Coronary artery (tissue), 2 donors: ENCODE measurements around the gene BTBD9.

ENCODE experiments used
- DNase-seq: peaks from one replicate; pipeline ENCODE4 v3.0.0-alpha.2; 2017; ENCODE audit warnings: low spot score
- H3K27ac ChIP-seq, 2 donors: fragments of 200-600 bp; sonication (generic); one replicate each; pipeline ENCODE4 v1.5.1; 2016 to 2019
- H3K4me3 ChIP-seq: fragments of 200-600 bp; sonication (generic); 2 replicates; pipeline ENCODE4 v1.5.1; 2016; ENCODE audit warnings: mild to moderate bottlenecking, moderate library complexity
- TF ChIP-seq, protein P1 (sequence below): fragments of 200-600 bp; sonication (generic); IDR thresholded peaks from one replicate; pipeline ENCODE4 v1.5.1; 2019; ENCODE audit warnings: antibody characterized with exemption

The BTBD9 gene

DNA sequence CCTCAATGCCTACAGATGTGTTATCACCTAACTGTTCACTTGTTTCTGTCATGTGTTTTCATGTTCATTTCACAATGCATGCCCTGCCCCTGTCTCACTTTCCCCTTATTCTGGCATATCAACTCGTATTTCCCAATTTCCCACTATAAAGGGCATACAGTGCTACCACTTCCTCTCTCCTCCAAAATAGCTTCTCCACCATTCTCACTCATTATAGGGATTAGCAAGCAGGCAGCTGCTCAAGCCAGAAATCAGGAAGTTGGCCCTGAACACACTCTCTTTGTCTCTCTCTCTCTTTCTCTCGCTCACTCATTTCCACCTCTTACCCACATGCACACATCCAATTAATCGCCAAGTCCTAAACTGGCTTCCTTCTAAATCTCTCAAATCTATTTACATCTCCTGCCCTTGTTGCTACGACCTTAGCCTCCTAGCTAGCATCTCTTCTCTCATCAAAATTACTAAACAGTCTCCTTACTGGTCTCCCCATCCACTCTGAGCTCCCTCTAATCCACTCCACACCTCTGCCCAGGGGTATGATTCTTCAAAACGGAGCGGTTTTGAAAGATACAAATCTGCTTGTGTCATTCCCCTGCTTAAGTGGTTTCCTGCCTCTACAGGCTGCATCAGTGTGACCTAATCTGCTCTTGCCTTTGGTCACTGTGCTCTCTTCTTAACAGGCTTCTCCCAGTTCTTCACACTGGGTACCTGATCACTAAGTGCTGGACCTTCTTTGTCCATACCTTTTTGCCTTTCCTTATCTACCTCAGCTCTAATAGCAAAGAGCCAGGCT lies 196.2 kb downstream of the BTBD9 start:
- Histone ChIP-seq H3K4me3 (no peak overlapping the region), H3K27ac (no peak overlapping the region)
- no peak for DNase-seq
- TF ChIP-seq, protein P1, sequence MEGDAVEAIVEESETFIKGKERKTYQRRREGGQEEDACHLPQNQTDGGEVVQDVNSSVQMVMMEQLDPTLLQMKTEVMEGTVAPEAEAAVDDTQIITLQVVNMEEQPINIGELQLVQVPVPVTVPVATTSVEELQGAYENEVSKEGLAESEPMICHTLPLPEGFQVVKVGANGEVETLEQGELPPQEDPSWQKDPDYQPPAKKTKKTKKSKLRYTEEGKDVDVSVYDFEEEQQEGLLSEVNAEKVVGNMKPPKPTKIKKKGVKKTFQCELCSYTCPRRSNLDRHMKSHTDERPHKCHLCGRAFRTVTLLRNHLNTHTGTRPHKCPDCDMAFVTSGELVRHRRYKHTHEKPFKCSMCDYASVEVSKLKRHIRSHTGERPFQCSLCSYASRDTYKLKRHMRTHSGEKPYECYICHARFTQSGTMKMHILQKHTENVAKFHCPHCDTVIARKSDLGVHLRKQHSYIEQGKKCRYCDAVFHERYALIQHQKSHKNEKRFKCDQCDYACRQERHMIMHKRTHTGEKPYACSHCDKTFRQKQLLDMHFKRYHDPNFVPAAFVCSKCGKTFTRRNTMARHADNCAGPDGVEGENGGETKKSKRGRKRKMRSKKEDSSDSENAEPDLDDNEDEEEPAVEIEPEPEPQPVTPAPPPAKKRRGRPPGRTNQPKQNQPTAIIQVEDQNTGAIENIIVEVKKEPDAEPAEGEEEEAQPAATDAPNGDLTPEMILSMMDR = no peak

DNA sequence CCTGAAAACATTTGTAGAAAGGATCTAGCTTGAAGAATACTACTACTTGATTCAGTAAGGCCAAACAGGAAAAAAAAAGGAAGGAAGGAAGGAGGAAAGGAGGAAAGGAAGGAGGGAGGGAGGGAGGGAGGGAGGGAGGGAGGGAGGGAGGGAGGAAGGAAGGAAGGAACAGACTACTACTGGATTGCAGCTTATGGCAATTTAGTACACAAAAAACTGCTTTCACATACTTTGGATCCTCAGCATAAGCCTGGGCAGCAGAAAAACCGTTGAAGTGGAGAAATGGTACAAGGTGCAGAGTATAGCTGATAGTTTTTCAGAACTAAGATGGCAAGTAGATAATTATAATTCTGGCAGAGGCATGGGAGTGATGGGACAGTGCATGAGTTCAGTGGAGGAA lies 201.6 kb downstream of the BTBD9 start:
- no peak for DNase-seq
- no peak overlapping the region for H3K4me3 ChIP-seq
- H3K27ac ChIP-seq = no peak overlapping the region
- TF ChIP-seq, protein P1 = no peak

DNA sequence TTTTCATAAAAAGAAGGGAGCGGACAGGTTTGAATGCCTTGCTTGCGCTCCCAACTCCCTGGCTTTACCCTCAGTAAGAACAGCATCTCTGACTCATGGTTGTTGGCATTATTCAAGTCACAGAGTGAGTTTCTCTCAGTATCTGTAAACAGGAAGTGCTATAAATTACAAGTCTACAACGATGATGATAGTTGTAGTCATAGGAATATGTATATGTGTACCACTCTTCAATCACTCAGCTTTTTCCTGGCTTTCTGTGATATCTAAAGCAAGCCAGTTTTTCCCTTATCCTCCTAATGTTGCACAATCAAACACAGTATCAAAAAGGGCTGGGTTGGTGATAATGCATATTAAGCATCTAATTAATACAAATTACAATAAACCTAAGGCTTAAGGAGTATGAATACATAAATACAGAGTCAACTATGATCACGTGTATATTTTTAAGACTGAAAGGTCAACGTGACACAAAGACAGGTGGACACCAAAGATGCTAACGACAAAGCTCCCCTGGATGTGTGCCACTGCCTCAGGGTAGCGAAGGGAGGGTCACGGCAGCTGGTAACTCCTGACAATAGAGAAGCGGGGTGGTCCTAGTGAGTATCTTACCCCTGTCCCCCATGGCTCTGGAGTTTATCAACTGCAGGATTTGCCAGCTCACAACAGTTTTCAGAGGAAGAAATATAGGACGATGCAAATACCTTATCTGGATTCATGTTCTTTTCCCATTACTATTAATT lies 202.8 kb downstream of the BTBD9 start:
- no peak overlapping the region for H3K4me3 ChIP-seq
- H3K27ac ChIP-seq = no peak overlapping the region
- DNase-seq = no peak
- TF ChIP-seq, protein P1 = no peak

DNA sequence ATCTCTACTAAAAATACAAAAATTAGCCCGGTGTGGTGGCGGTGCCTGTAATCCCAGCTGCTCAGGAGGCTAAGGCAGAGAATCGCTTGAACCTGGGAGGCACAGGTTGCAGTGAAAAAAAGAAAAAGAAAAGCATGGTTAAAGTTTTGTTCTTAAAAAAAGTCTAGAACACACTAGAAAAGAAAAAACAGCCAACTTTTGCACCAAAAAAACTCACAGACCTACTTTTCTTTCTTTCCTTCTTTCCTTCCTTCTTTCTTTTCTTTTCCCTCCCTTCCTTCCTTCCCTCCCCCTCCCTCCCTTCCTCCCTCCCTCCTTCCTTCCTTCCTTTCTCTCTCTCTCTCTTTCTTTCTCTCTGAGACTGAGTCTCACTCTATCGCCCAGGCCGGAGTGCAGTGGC lies 204.4 kb downstream of the BTBD9 start:
- no peak for DNase-seq
- no peak overlapping the region for H3K4me3 ChIP-seq
- TF ChIP-seq, protein P1 = no peak

DNA sequence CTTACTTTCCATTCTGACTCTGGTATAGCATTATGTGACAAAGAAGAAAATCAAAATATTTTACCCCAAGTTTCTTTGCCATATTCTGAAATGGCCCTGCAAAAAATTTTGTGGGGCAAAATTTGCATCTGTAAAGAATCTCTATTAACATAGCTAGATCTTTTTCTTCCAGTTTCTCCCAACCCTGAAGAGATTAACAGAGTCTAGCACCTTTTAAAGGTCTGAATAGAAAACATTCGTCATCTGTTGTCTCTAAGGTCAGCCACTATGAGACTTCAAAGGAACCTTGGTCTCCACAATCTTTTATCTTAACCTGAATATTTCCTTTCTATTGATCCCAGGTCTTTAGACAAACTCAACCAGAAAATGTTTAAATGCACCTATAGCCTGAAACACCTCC lies 205.7 kb downstream of the BTBD9 start:
- H3K4me3 ChIP-seq = no peak overlapping the region
- TF ChIP-seq, protein P1 = no peak
- no peak for DNase-seq

More for the DNA sequence above, 204.4 kb downstream of the BTBD9 start:
- H3K27ac ChIP-seq = no peak overlapping the region

DNA sequence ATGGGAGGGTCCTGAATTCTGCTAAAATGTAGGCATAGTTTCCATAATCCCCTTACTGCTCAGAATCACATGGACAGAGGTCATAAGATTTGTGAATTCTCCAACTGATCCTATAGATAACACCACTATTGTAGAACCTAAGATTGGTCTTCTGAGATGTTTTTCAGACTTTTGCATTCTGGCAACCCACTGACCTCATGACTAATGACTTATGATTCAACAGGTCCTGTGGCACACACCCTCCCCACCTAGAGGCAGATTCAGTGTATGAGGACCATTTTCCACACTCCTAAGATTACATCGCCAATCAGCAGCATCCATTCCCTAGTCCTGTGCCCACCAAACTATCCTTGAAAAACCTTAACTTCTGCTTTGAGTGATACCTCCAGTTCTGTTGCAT lies 207.2 kb downstream of the BTBD9 start:
- H3K27ac ChIP-seq = no peak overlapping the region

More for the DNA sequence above, 205.7 kb downstream of the BTBD9 start:
- H3K27ac ChIP-seq = no peak overlapping the region

More for the DNA sequence above, 207.2 kb downstream of the BTBD9 start:
- DNase-seq = no peak
- TF ChIP-seq, protein P1 = no peak
- no peak overlapping the region for H3K4me3 ChIP-seq
